ENCODE results near the gene CNFN. TPM values are rescaled to one million over a fixed set of nuclear protein-coding genes. Genes with fewer than 3 reads are reported as not detected.

CNFN gene
- total RNA-seq, 4 donors from 2014 or later: 2.7 TPM; not detected in 3

GRCh38 chr19:42424345-42424707, 34.2 kb upstream of the CNFN start:
- in situ Hi-C loops (cut with MboI; ENCODE audit: low pct_ligation_motif_present in 1 of 4, low pct_unique_long_range_greater_than_20kb in 1 of 4, low sequenced_read_pairs in 3 of 4) (no loop called here), intact Hi-C loops (cut with DNase I; ENCODE audit: low total_unique reads) (no loop called here)
- TF ChIP-seq POLR2A (IDR thresholded peaks at IDR 0.05) (no peak), POLR2AphosphoS5 (IDR thresholded peaks at IDR 0.05) (no peak), CTCF (IDR thresholded peaks at IDR 0.05) (no peak)
- no peak for DNase-seq
- H3K4me3 ChIP-seq: peak overlapping the region in 1 of 4 donors; percentile 75
- peaks cover 5 to 29% (median 21%) of the 10 kb centered on the region in 4 donors for H3K4me1 ChIP-seq
- WGBS, 2 donors (ENCODE audit: low coverage in 1 of 2): 78 to 100% methylated on average over 1 to 15 of the region's 15 CpGs
- H3K36me3 ChIP-seq: no peaks in the 10 kb centered on the region
- no peaks in the 10 kb centered on the region for H3K9me3 ChIP-seq
- H3K27ac ChIP-seq: no peak overlapping the region
- no peaks in the 10 kb centered on the region for H3K27me3 ChIP-seq

- H3K4me1 ChIP-seq: peaks cover 5 to 29% (median 21%) of the 10 kb centered on the region in 4 donors
- peak overlapping the region; percentile 46 to 75 (median 60) for H3K4me3 ChIP-seq
- in situ Hi-C loops (cut with MboI; ENCODE audit: low pct_ligation_motif_present in 1 of 4, low pct_unique_long_range_greater_than_20kb in 1 of 4, low sequenced_read_pairs in 3 of 4) (no loop called here), intact Hi-C loops (cut with DNase I; ENCODE audit: low total_unique reads) (no loop called here)
- peak; percentile 92 for DNase-seq
- no peaks in the 10 kb centered on the region for H3K36me3 ChIP-seq
- no peaks in the 10 kb centered on the region for H3K9me3 ChIP-seq
- TF ChIP-seq POLR2AphosphoS5 (IDR thresholded peaks at IDR 0.05): peak in 2 of 3 donors; percentile 43 to 63
- no peak for TF ChIP-seq CTCF (IDR thresholded peaks at IDR 0.05)
- TF ChIP-seq EP300 (IDR thresholded peaks at IDR 0.05; ENCODE audit: low read depth): no peak
- peak; percentile 39 for TF ChIP-seq POLR2A (IDR thresholded peaks at IDR 0.05)
- H3K27me3 ChIP-seq: no peaks in the 10 kb centered on the region
- WGBS, 2 donors (ENCODE audit: low coverage in 1 of 2): 15% methylated on average over 63 of the region's 65 CpGs; no CpG with 5 or more reads in 1 of the 2 donors
- H3K27ac ChIP-seq: peak overlapping the region; percentile 48 to 75 (median 72)
These were observed 33.6 kb upstream of the CNFN start for GRCh38 chr19:42423462-42424344.

GRCh38 chr19:42422901-42423461, 32.9 kb upstream of the CNFN start:
- Histone ChIP-seq H3K4me3 (peak overlapping the region; percentile 46 to 75 (median 60)), H3K9me3 (no peaks in the 10 kb centered on the region), H3K27ac (peak overlapping the region; percentile 48 to 75 (median 72)), H3K36me3 (no peaks in the 10 kb centered on the region), H3K27me3 (no peaks in the 10 kb centered on the region), H3K4me1 (peaks cover 5 to 28% (median 21%) of the 10 kb centered on the region in 4 donors)
- DNase-seq: peak; percentile 47
- WGBS, 2 donors (ENCODE audit: low coverage in 1 of 2): 0 to 2% methylated on average over 1 to 38 of the region's 38 CpGs
- intact Hi-C loops (cut with DNase I; ENCODE audit: low total_unique reads): no loop called here
- in situ Hi-C loops (cut with MboI; ENCODE audit: low pct_ligation_motif_present in 1 of 4, low pct_unique_long_range_greater_than_20kb in 1 of 4, low sequenced_read_pairs in 3 of 4): no loop called here
- TF ChIP-seq CTCF (IDR thresholded peaks at IDR 0.05) (no peak), POLR2AphosphoS5 (IDR thresholded peaks at IDR 0.05) (peak in 1 of 3 donors; percentile 6)

GRCh38 chr19:42422092-42422900, 32.2 kb upstream of the CNFN start:
- Histone ChIP-seq H3K4me1 (peaks cover 5 to 24% (median 18%) of the 10 kb centered on the region in 4 donors), H3K36me3 (no peaks in the 10 kb centered on the region), H3K27ac (peak overlapping the region; percentile 48 to 75 (median 72)), H3K27me3 (no peaks in the 10 kb centered on the region), H3K9me3 (no peaks in the 10 kb centered on the region), H3K4me3 (peak overlapping the region in 3 of 4 donors; percentile 46 to 75 (median 60))
- in situ Hi-C loops (cut with MboI; ENCODE audit: low pct_ligation_motif_present in 1 of 4, low pct_unique_long_range_greater_than_20kb in 1 of 4, low sequenced_read_pairs in 3 of 4) (no loop called here), intact Hi-C loops (cut with DNase I; ENCODE audit: low total_unique reads) (no loop called here)
- TF ChIP-seq POLR2A (IDR thresholded peaks at IDR 0.05) (no peak), EP300 (IDR thresholded peaks at IDR 0.05; ENCODE audit: low read depth) (no peak), CTCF (IDR thresholded peaks at IDR 0.05) (no peak), POLR2AphosphoS5 (IDR thresholded peaks at IDR 0.05) (no peak)
- DNase-seq: no peak
- 63 to 100% methylated on average over 4 to 17 of the region's 17 CpGs for WGBS, 2 donors (ENCODE audit: low coverage in 1 of 2)

Data from transverse colon (tissue), 4 donors.